Common myeloid progenitor, CD34-positive (primary cell): ENCODE results near the gene COL4A2.
"Not testable (repeated sequence)": the region's sequence is repeated elsewhere in the genome, so short reads cannot be mapped to it uniquely, and the experiment has no call there.

Experiments used
- CTCF ChIA-PET: fragments of 350-600 bp; sonication (Branson Sonifier 250); formaldehyde crosslinking; loops from one replicate; lab custom pipeline; 2021; ENCODE audit warnings: antibody characterized with exemption; lab: Charles Lee
- POLR2A ChIA-PET: fragments of 350-600 bp; sonication (Branson Sonifier 250); formaldehyde crosslinking; loops from one replicate; lab custom pipeline; 2021; ENCODE audit warnings: antibody characterized with exemption; lab: Charles Lee
- DNase-seq, 3 donors: peaks; one replicate each; pipeline versions ENCODE4 v3.0.0 to v3.0.0-alpha.2; 2013
- H3K27ac ChIP-seq, 2 experiments: 1 replicate in 1 of 2; 2 replicates in 1 of 2; pipeline ENCODE4 v1.7.0; 2013; ENCODE audit warnings: inconsistent platforms in 2 of 2, low read length in 2 of 2, mild to moderate bottlenecking in 2 of 2, low read depth in 1 of 2, moderate library complexity in 1 of 2; ENCODE audit not compliant: severe bottlenecking in 2 of 2, insufficient read depth in 1 of 2, poor library complexity in 1 of 2
- H3K27me3 ChIP-seq, 5 experiments: replicated peaks in 2 of 5; 1 replicate in 3 of 5; 2 replicates in 2 of 5; pipeline versions ENCODE4 v1.6.1 to v1.7.0; 2013; ENCODE audit warnings: low read length in 4 of 5, mild to moderate bottlenecking in 2 of 5, moderate library complexity in 2 of 5, inconsistent platforms in 1 of 5; ENCODE audit not compliant: insufficient read depth in 5 of 5, control insufficient read depth in 4 of 5
- H3K36me3 ChIP-seq, 4 experiments: 1 replicate in 2 of 4; 2 replicates in 2 of 4; pipeline versions ENCODE4 v1.6.1 to v1.7.0; 2013; ENCODE audit warnings: low read length in 3 of 4, control low read depth in 1 of 4, mild to moderate bottlenecking in 1 of 4; ENCODE audit not compliant: control insufficient read depth in 4 of 4, insufficient read depth in 4 of 4
- H3K4me1 ChIP-seq, 4 experiments: 1 replicate in 3 of 4; 2 replicates in 1 of 4; pipeline versions ENCODE4 v1.6.1 to v1.7.1; 2013; ENCODE audit warnings: low read length in 3 of 4, mild to moderate bottlenecking in 3 of 4, control low read depth in 1 of 4, inconsistent platforms in 1 of 4, moderate library complexity in 1 of 4; ENCODE audit not compliant: control insufficient read depth in 4 of 4, insufficient read depth in 4 of 4; ENCODE audit errors: control extremely low read depth in 1 of 4
- H3K4me3 ChIP-seq, 7 experiments: 1 replicate in 4 of 7; 2 replicates in 3 of 7; pipeline versions ENCODE4 v1.5.1 to v1.7.0; 2013; ENCODE audit warnings: mild to moderate bottlenecking in 7 of 7, low read length in 6 of 7, moderate library complexity in 6 of 7, inconsistent platforms in 2 of 7, low read depth in 2 of 7, control low read depth in 1 of 7; ENCODE audit not compliant: insufficient read depth in 4 of 7, control insufficient read depth in 1 of 7; ENCODE audit errors: extremely low read depth in 1 of 7
- H3K9me3 ChIP-seq, 5 experiments: 1 replicate in 4 of 5; 2 replicates in 1 of 5; pipeline versions ENCODE4 v1.6.1 to v1.7.1; 2013; ENCODE audit warnings: low read length in 4 of 5, mild to moderate bottlenecking in 2 of 5, inconsistent platforms in 1 of 5, low read depth in 1 of 5, moderate library complexity in 1 of 5; ENCODE audit not compliant: control insufficient read depth in 4 of 5, insufficient read depth in 2 of 5; ENCODE audit errors: control extremely low read depth in 1 of 5
- WGBS: methylation state at CpG from one replicate; pipeline ENCODE4 v1.1.5; 2013; ENCODE audit not compliant: insufficient coverage; 5-methylcytosine and 5-hydroxymethylcytosine counted together

The COL4A2 gene

GRCh38 chr13:110317093-110317492 lies 10.0 kb downstream of the COL4A2 start:
- peaks cover 0 to 81% (median 19%) of the 10 kb centered on the region in 5 experiments for H3K27me3 ChIP-seq
- no peaks in the 10 kb centered on the region for H3K36me3 ChIP-seq
- 94% methylated on average over 5 of the region's 5 CpGs for WGBS
- H3K4me3 ChIP-seq = no peak overlapping the region
- no peak overlapping the region for H3K27ac ChIP-seq
- POLR2A ChIA-PET = no interaction called here
- no peaks in the 10 kb centered on the region for H3K4me1 ChIP-seq
- no peaks in the 10 kb centered on the region for H3K9me3 ChIP-seq
- no peak for DNase-seq
- CTCF ChIA-PET = no interaction called here

GRCh38 chr13:110317496-110318195 lies 10.6 kb downstream of the COL4A2 start:
- 82% methylated on average over 11 of the region's 13 CpGs for WGBS
- no peak for DNase-seq
- ChIA-PET POLR2A (no interaction called here), CTCF (no interaction called here)
- H3K36me3 ChIP-seq = no peaks in the 10 kb centered on the region
- H3K27ac ChIP-seq = no peak overlapping the region
- no peaks in the 10 kb centered on the region for H3K9me3 ChIP-seq
- H3K27me3 ChIP-seq = peaks cover 0 to 81% (median 16%) of the 10 kb centered on the region in 5 experiments
- H3K4me1 ChIP-seq = no peaks in the 10 kb centered on the region
- no peak overlapping the region for H3K4me3 ChIP-seq

GRCh38 chr13:110318920-110319319 lies 11.8 kb downstream of the COL4A2 start:
- Histone ChIP-seq H3K4me3 (no peak overlapping the region), H3K27me3 (peaks cover 0 to 85% (median 16%) of the 10 kb centered on the region in 5 experiments), H3K27ac (no peak overlapping the region), H3K4me1 (no peaks in the 10 kb centered on the region), H3K9me3 (no peaks in the 10 kb centered on the region), H3K36me3 (no peaks in the 10 kb centered on the region)
- 83% methylated on average over 3 of the region's 7 CpGs for WGBS
- POLR2A ChIA-PET = no interaction called here
- CTCF ChIA-PET = no interaction called here
- DNase-seq = no peak

GRCh38 chr13:110319397-110319773 lies 12.3 kb downstream of the COL4A2 start:
- WGBS = 75% methylated on average over 4 of the region's 4 CpGs
- H3K4me3 ChIP-seq = no peak overlapping the region
- no peaks in the 10 kb centered on the region for H3K9me3 ChIP-seq
- H3K27me3 ChIP-seq = peaks cover 0 to 85% (median 16%) of the 10 kb centered on the region in 5 experiments
- H3K4me1 ChIP-seq = no peaks in the 10 kb centered on the region
- no peak for DNase-seq
- POLR2A ChIA-PET = no interaction called here
- CTCF ChIA-PET = no interaction called here
- H3K27ac ChIP-seq = no peak overlapping the region
- H3K36me3 ChIP-seq = no peaks in the 10 kb centered on the region

- Histone ChIP-seq H3K27ac (no peak overlapping the region), H3K4me1 (no peaks in the 10 kb centered on the region), H3K9me3 (no peaks in the 10 kb centered on the region), H3K27me3 (peaks cover 0 to 85% (median 16%) of the 10 kb centered on the region in 5 experiments), H3K4me3 (no peak overlapping the region), H3K36me3 (no peaks in the 10 kb centered on the region)
- ChIA-PET CTCF (no interaction called here), POLR2A (no interaction called here)
- WGBS = 67% methylated on average over 18 of the region's 19 CpGs
- DNase-seq = no peak
Observed at GRCh38 chr13:110319774-110320509, 12.9 kb downstream of the COL4A2 start.

GRCh38 chr13:110320645-110321044 lies 13.6 kb downstream of the COL4A2 start:
- CTCF ChIA-PET = no interaction called here
- no CpG with 5 or more reads among the region's 2 CpGs for WGBS

GRCh38 chr13:110321573-110321972 lies 14.5 kb downstream of the COL4A2 start:
- H3K9me3 ChIP-seq, CTCF ChIA-PET, H3K36me3 ChIP-seq, H3K27ac ChIP-seq, DNase-seq, POLR2A ChIA-PET, H3K4me1 ChIP-seq, H3K4me3 ChIP-seq: not testable (repeated sequence)
- 93% methylated on average over 3 of the region's 3 CpGs for WGBS
- peaks cover 0 to 92% (median 20%) of the 10 kb centered on the region in 5 experiments for H3K27me3 ChIP-seq

More at GRCh38 chr13:110320645-110321044, 13.6 kb downstream of the COL4A2 start:
- POLR2A ChIA-PET = no interaction called here
- Histone ChIP-seq H3K36me3 (no peaks in the 10 kb centered on the region), H3K27me3 (peaks cover 0 to 89% (median 16%) of the 10 kb centered on the region in 5 experiments), H3K9me3 (no peaks in the 10 kb centered on the region), H3K27ac (no peak overlapping the region), H3K4me1 (no peaks in the 10 kb centered on the region), H3K4me3 (no peak overlapping the region)
- DNase-seq = no peak
